Stimulated activated naive CD8-positive, alpha-beta T cell treated with anti-CD3 and anti-CD28 coated beads, Interleukin-15, Interleukin-2, amounts not matched to agents 100 ng/mL and 50 ng/mL, for 24 hours (primary cell): ENCODE results near the gene FRS3.

Experiments used
- H3K27ac Mint-ChIP-seq: one replicate; pipeline ENCODE4 v1.8.0; 2021; ENCODE audit warnings: mild to moderate bottlenecking, mixed read lengths
- H3K27me3 Mint-ChIP-seq: one replicate; pipeline ENCODE4 v1.8.0; 2021; ENCODE audit warnings: mixed read lengths
- H3K36me3 Mint-ChIP-seq: one replicate; pipeline ENCODE4 v1.8.0; 2021; ENCODE audit warnings: low read depth, mixed read lengths
- H3K4me1 Mint-ChIP-seq: one replicate; pipeline ENCODE4 v1.8.0; 2021; ENCODE audit warnings: low read depth, mixed read lengths
- H3K4me3 Mint-ChIP-seq: one replicate; pipeline ENCODE4 v1.8.0; 2021; ENCODE audit warnings: mild to moderate bottlenecking, mixed read lengths
- H3K9me3 Mint-ChIP-seq: one replicate; pipeline ENCODE4 v1.8.0; 2021; ENCODE audit warnings: mixed read lengths

The FRS3 gene

DNA sequence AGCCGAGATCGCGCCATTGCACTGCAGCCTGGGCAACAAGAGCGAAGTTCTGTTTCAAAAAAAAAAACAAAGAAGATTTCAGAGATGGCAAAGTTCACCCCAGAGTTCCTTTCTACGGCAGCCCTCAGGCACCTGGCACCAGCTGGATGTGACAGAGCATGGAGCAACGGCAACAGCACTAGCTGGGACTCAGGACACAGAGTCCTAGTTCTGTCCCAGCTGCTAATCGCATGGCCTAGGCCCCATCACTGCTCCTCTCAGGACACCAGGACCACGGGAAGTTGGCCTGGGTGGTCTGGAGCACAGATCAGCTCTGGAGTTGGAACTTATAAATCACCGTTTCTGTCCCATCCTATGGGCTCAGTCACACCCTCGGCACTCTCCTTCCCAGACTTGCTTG lies 33.6 kb downstream of the FRS3 start:
- Mint-ChIP-seq H3K27me3 (no peaks in the 10 kb centered on the region), H3K36me3 (no peaks in the 10 kb centered on the region), H3K9me3 (no peaks in the 10 kb centered on the region), H3K27ac (no peak overlapping the region), H3K4me1 (no peaks in the 10 kb centered on the region), H3K4me3 (no peak overlapping the region)

DNA sequence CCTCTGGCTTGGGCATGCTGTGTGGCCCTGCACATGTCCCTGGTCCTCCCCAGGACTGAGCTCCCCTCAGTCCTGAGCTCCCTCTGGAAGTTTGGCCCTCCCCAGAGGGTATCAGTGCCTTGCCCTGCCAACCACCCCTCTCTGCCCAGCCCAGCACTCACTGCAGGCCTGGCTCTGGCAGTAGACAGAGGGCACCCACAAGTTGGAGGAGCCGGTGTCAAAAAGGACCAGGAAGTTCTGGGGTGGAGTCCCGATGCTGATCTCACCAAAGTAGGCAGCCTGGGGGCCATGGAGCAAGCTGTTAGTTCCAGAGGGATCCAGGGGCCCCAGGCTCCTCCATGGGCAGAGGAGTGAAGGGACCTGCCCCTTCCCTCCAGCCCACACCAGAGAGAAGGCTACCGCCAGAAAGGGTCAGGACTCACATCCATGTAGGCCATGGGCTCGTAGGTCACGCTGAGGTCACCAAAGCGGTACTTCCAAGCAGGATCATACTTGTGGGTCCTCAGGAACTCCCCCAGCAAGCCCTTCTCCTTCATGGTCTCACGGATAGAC lies 35.4 kb downstream of the FRS3 start:
- H3K27ac Mint-ChIP-seq = no peak overlapping the region
- no peaks in the 10 kb centered on the region for H3K9me3 Mint-ChIP-seq
- no peaks in the 10 kb centered on the region for H3K36me3 Mint-ChIP-seq
- H3K27me3 Mint-ChIP-seq = no peaks in the 10 kb centered on the region
- no peak overlapping the region for H3K4me3 Mint-ChIP-seq
- H3K4me1 Mint-ChIP-seq = no peaks in the 10 kb centered on the region

DNA sequence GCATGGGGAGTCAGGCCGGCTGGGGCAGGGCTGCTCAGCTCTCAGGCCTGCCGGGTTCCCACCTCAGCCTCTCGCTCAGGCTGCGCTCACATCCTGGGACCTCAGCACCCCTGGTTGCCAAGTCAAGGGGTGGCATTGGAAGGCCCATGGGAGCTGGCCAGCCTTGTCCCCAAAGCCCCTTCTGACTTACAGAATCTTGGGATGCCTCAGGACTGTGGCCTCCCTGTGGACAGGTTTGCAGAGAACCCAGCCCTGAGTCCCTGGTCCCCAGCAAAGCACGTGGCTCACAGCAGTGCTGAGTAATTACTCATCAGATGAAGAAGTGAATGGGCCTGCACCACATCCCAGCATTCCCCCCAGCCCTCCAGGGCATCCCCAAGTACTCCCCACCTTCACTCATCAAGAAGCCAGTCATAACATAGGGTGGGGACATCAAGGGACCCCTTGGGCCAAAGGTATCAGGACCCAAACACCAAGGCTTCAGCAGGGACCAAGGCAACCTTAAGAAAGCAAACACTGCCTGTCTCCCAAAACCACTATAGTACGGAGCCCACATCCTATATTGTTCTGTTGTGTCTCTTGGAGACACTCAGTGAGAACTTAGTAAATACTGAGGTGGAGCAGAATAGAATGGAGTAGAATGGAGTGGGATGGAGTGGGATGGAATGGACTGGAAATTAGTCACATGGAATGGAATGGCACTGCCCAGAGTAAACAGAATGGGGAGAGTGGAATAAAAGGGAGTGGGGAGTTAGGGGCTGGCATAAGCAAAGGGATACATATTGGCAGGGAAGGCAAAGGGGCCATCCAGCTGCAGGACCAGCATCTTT lies 36.1 kb downstream of the FRS3 start:
- H3K9me3 Mint-ChIP-seq = no peaks in the 10 kb centered on the region
- no peaks in the 10 kb centered on the region for H3K36me3 Mint-ChIP-seq
- no peak overlapping the region for H3K4me3 Mint-ChIP-seq
- H3K4me1 Mint-ChIP-seq = no peaks in the 10 kb centered on the region
- no peaks in the 10 kb centered on the region for H3K27me3 Mint-ChIP-seq
- no peak overlapping the region for H3K27ac Mint-ChIP-seq

DNA sequence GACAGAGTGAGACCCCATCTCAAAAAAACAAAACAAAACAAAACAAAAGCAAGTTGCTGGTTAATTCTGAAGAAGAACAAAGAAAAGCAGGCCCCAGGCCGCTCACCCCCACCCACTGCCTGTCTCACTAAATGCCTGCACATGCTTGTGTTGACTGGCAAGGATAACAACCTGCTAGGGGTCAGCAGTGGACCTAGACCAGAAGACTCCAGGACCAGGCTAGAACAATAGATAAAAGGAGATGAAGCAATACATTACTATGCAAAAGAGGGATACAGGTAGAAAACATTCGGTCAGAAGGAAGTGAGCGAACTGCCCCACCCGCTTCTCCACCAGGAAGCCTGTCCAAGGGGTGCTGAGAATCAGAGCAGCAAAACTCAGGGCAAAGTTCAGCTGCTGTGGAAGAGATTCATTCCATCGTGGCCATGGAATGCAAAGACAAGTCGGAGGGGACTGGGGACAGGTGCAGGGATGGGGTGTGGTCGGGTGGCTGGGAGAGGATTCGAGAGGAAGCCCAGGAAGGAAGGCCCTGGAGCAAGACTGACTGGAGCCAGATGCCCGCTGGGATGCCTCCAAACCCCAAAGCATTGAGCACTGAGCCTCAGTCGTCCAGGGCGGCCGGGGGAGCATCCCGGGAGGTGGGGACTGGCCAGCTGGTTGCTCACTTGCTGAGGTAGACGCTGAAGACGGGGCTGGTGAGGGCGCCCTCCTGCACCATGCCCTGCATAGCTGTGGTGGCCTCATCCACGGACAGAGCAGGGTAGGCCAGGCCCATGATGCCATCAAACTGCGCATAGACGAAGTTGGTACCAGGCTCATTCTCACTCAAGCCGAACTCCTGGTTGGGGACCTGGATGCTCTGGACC lies 37.8 kb downstream of the FRS3 start:
- Mint-ChIP-seq H3K36me3 (no peaks in the 10 kb centered on the region), H3K27ac (no peak overlapping the region), H3K27me3 (no peaks in the 10 kb centered on the region), H3K9me3 (no peaks in the 10 kb centered on the region), H3K4me1 (no peaks in the 10 kb centered on the region), H3K4me3 (no peak overlapping the region)

DNA sequence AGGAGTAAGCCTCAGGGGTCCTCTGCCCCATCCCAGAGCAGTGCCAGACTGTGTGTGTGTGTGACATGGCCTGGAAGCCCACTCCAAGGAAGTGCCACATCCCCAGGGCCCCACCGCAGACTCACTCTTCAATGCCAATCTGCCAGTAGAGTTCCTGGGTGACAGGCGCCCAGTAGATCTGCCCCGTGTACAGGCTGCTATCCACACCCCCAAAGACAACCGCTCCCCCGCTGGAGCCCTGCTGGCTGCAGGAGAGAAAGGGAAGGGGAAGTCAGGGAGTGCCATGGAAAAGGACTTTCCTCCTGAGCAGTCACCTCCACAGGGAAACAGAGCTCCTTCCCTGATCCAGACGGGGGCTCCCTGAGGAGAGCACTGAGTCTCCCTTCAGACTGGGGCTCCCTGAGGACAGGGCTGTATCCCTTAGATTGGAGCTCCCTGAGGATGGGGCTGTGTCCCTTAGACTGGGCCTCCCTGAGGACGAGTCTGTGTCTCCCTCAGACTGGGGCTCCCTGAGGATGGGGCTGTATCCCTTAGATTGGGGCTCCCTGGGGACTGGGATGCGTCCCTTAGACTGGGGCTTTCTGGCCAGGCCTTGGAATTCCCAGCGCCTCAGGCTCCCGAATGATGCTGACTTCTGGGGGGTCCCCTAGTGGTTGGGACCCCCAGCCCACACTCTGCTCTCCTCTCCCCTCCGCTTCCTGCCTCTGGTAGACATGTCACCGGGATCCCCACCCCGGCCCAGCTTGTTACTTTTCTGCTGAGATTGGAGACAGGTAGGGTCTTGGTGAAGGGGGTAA lies 39.1 kb downstream of the FRS3 start:
- no peaks in the 10 kb centered on the region for H3K4me1 Mint-ChIP-seq
- H3K4me3 Mint-ChIP-seq = no peak overlapping the region

DNA sequence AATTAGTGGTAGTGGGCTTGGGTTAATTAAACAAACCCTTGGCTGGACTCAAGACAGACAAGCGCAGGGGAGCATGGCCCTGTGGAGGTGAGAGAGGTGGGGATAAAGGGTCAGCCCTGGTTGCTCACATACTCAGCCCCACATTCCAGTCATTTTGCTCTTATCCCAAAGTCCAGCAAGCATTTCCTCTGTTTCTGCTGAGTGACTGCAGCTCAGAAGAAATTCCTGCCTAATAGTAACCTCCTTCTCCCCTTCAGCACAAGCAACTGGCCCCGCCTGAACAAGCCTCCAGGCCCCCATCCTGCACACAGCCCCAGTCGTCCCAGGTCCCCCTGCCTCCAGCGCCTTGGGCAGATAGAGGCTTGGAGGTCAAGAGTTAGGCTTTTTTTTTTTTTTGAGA lies 40.7 kb downstream of the FRS3 start:
- Mint-ChIP-seq H3K4me3 (no peak overlapping the region), H3K27me3 (no peaks in the 10 kb centered on the region), H3K9me3 (no peaks in the 10 kb centered on the region), H3K36me3 (no peaks in the 10 kb centered on the region), H3K27ac (no peak overlapping the region), H3K4me1 (no peaks in the 10 kb centered on the region)

More for the DNA sequence above, 39.1 kb downstream of the FRS3 start:
- Mint-ChIP-seq H3K9me3 (no peaks in the 10 kb centered on the region), H3K27me3 (no peaks in the 10 kb centered on the region), H3K27ac (no peak overlapping the region), H3K36me3 (no peaks in the 10 kb centered on the region)

DNA sequence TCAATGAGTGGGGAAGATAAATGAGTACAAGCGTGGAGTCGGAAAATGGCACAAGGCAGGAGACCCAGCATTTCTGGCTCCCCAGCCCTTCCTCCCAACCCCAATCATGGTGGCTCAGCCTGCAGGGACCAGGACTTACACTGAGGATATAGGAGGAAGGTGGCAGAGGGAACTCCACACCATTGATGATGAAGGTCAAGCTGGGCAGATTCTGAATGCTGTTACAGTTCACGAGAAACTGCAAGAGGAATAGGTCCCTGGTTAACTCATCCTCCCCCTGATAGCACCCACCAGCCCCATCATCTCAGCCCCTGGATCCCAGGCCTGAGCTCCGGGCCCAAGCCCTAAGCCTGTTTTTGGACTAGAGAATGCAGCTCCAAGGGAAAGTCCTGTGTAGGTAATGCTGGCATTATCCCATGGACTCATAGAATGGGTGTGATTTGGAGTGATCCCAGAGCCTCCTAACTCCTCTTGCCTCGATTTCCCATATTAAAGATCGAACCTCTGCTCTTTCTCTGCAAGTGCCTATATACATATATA lies 42.0 kb downstream of the FRS3 start:
- H3K4me3 Mint-ChIP-seq = no peak overlapping the region
- H3K4me1 Mint-ChIP-seq = peaks cover 13% of the 10 kb centered on the region
- H3K9me3 Mint-ChIP-seq = no peaks in the 10 kb centered on the region
- H3K36me3 Mint-ChIP-seq = no peaks in the 10 kb centered on the region
- H3K27ac Mint-ChIP-seq = no peak overlapping the region
- H3K27me3 Mint-ChIP-seq = no peaks in the 10 kb centered on the region

DNA sequence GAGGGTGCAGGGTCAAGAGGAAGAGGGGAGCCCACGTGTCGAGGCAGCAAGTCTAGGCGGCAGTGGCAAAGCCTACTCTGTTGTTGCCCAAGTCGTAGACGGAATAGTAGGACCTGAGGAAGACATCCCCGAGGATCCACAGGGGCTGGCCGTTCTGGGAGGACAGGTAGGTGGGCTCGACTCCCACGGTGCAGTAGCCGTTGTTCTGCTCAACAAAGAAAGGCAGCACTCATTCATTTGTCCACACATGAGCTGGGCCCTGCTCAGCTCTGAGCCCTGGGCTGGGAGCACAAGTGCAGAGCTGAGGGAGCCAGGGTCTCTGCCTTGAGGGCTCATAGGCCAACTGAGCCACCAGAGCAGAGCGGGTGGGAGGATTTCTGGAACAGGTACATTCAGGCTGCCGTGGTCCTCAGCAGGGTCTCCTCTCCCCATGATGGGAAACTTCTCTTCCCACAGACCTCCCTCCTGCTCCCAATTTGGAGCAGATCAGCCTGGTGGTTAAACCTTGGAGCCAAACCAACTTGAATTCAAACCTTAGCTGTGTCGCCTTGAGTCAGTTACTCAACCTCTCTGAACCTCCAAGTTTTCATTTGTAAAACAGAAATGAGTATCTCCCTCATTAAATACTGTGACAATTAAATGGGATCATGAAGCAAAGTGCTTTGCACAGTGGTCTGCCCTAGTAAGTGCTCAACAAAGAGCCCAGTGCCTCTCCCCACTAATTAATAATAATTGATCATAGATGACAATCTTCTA lies 42.7 kb downstream of the FRS3 start:
- Mint-ChIP-seq H3K27ac (no peak overlapping the region), H3K27me3 (no peaks in the 10 kb centered on the region)

DNA sequence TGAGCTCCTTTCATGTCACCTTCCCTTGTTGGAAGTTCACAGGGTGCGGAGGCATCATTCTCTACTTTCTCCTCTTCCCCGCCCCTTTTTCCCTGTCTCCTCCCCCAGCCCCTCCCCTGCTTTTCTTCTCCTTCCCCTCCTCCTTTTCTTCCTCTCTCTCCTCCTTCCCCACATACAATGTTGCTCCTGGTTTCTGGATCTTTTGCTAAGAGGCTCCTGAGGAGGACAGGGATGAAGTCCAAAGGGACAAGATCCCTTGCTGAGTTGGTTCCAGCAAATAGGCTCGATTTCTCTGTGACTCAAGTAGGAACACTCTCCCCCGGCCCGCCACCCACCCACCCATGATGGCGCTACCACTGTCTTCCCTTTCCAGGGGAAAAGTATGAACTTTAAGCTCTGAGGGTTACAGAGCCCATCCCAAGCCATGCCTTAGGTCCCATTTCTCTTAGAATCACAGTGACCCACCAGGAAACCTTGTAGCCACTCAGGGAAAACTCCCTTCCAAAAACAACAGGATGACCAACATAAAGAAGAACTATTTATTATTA lies 43.4 kb downstream of the FRS3 start:
- Mint-ChIP-seq H3K9me3 (no peaks in the 10 kb centered on the region), H3K27ac (no peak overlapping the region), H3K4me3 (no peak overlapping the region), H3K36me3 (no peaks in the 10 kb centered on the region), H3K27me3 (no peaks in the 10 kb centered on the region), H3K4me1 (peaks cover 27% of the 10 kb centered on the region)

More for the DNA sequence above, 42.7 kb downstream of the FRS3 start:
- Mint-ChIP-seq H3K9me3 (no peaks in the 10 kb centered on the region), H3K4me3 (no peak overlapping the region), H3K4me1 (peaks cover 20% of the 10 kb centered on the region), H3K36me3 (no peaks in the 10 kb centered on the region)

DNA sequence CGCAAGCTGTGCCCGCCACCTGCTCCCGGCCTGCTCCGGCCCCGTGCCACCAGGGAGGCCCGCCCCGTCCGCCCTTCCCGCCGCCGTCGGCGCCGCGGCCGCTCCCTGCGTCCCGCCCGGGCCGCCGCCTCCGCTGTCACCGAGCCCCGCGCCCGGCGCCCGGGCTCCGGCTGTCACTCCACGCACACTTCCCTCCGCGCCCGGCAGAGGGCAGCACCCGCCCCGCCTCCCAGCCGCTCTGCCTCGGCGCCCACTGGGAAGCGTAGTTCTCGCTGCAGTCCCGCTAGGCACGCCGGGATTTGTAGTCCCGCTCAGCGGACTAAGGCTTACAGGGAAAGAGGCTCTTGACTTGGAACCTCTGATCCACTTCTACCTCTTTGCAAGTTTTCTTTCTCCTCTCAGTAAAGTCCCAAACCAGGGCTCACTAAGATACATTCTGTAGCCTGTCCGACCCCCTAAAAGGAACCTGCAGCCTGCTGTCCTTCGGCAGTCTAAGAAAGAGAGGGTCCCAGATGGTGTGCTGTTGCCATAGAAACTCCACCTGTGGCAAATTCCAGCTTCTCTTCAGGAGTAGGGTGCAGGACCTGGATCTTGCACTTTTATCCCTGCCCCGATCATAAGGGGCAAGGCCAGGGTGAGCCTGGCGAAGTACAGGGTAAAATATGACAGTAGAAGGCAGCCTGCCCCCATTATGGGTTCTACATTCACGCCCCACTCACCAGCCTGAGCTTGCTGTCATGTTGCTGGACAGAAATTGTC lies 44.1 kb downstream of the FRS3 start, which contains the start of gene TFEB:
Gene TFEB (minus strand): TSS at position 182 of the 759 bp plus-strand sequence. CDS start 44,395 bp downstream, outside the sequence.
- H3K36me3 Mint-ChIP-seq = no peaks in the 10 kb centered on the region
- H3K27me3 Mint-ChIP-seq = no peaks in the 10 kb centered on the region
- no peaks in the 10 kb centered on the region for H3K9me3 Mint-ChIP-seq
- H3K27ac Mint-ChIP-seq = no peak within 1 kb of the TSS
- H3K4me3 Mint-ChIP-seq = peak within 1 kb of the TSS; percentile 63
- H3K4me1 Mint-ChIP-seq = peaks cover 33% of the 10 kb centered on the region

DNA sequence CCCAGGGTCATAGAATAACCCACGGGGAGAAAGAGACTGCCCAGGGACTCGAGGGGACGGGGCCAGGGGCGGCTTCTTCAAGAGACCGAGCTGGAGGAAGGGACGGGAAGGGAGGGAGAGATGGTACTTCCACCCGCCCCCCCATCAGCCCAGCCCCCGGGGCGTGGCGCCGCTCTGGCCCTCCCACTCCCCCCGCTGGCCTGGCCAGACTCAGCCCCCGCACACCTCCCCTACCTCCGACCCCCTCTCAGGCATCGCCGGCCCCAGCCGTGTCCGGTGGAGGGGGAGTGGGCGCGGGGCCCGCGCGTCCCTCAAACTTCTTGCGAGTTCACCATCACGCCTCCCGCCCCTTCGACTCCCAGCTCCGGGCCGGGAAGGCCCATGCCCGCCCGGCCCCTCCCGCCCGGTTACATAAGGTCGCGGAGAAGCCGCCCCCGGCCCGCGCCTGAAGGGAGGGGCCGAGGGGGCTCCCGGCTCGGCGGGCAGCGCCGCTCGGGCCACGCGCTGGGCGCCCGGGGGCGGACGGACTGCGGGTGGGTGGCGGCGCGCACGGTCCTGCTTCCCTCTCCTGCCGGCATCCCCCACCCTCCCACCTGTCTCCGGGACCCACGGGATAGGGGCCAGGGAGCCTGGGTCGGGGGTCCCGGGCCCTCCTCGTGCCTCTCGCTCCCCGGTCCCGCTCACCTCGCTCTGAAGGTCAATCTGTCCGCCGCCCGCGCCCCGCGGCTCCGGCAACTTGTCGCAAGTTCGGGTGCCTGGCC lies 44.9 kb downstream of the FRS3 start:
- H3K27me3 Mint-ChIP-seq = no peaks in the 10 kb centered on the region
- no peaks in the 10 kb centered on the region for H3K36me3 Mint-ChIP-seq
- H3K27ac Mint-ChIP-seq = no peak overlapping the region
- H3K9me3 Mint-ChIP-seq = no peaks in the 10 kb centered on the region
- peak overlapping the region; percentile 63 for H3K4me3 Mint-ChIP-seq
- peaks cover 41% of the 10 kb centered on the region for H3K4me1 Mint-ChIP-seq
